Pons (tissue), 1 donor: Measurements from ENCODE around the gene DGLUCY.
"Not testable (repeated sequence)": the region's sequence is repeated elsewhere in the genome, so short reads cannot be mapped to it uniquely, and the experiment has no call there.

ENCODE experiments used
- DNase-seq: peaks from one replicate; pipeline ENCODE4 v3.0.0-alpha.2; 2016; ENCODE audit warnings: low spot score

Gene DGLUCY

DNA sequence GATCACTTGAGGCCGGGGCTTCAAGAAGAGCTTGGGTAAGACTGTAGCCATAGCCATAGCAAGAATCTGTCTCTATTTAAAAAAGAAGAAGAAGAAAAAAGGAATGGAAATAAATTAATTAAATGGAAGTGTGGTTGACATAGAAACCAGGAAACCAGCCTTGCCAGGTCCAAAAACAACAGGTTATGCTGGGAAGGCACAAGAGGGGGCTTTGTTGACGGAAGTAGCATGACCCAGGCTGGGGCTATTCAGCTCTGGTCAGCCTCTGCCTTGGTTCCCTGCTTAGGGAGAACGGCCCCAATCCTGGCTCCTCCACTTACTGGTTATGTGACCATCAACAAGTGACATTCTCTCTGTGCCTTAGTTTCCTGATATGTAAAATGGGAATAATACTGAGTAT lies 145.0 kb downstream of the DGLUCY start:
- no peak for DNase-seq

DNA sequence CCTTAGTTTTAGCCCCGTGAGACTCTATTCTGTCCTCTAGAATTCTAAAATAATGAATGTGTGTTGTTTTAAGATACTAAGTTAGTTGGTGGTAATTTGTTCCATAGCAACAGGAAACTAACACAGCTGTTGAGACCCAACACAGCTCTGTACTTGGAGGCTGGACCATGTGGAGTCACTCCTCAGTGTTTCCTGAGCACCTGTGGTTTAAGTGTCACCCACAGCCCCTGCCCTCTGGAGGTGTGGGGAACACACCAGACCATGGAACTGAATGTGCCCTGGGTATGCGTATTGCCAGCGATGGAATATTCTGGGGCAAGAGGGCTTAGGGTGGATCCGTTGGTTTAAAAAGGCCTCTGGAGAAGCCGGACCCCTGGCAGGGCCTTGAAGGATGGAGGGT lies 147.2 kb downstream of the DGLUCY start:
- no peak for DNase-seq

DNA sequence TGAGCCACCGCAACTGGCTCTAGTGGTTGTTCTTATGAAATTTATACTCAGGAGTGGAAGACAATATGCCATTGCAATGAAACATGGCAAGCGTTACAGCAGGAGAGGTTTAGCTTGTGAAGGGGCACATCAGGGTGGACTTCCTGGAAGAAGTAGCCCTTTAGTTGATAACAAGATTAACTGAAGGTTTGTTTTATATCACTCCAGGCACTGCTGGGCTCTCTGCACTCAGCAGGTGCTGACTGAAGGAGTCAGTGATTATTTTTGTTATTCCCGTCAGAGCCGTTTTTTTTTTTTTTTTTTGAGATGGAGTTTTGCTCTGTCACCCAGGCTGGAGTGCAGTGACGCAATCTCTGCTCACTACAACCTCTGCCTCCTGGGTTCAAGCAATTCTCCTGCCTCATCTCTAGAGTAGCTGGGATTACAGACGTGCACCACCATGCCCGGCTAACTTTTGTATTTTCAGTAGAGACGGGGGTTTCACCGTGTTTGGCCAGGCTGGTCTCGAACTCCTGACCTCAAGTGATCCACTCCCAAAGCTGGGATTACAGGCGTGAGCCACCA lies 148.2 kb downstream of the DGLUCY start:
- DNase-seq = no peak

- no peak for DNase-seq
Observed at GRCh38 chr14:91263329-91263728, 149.5 kb downstream of the DGLUCY start.

DNA sequence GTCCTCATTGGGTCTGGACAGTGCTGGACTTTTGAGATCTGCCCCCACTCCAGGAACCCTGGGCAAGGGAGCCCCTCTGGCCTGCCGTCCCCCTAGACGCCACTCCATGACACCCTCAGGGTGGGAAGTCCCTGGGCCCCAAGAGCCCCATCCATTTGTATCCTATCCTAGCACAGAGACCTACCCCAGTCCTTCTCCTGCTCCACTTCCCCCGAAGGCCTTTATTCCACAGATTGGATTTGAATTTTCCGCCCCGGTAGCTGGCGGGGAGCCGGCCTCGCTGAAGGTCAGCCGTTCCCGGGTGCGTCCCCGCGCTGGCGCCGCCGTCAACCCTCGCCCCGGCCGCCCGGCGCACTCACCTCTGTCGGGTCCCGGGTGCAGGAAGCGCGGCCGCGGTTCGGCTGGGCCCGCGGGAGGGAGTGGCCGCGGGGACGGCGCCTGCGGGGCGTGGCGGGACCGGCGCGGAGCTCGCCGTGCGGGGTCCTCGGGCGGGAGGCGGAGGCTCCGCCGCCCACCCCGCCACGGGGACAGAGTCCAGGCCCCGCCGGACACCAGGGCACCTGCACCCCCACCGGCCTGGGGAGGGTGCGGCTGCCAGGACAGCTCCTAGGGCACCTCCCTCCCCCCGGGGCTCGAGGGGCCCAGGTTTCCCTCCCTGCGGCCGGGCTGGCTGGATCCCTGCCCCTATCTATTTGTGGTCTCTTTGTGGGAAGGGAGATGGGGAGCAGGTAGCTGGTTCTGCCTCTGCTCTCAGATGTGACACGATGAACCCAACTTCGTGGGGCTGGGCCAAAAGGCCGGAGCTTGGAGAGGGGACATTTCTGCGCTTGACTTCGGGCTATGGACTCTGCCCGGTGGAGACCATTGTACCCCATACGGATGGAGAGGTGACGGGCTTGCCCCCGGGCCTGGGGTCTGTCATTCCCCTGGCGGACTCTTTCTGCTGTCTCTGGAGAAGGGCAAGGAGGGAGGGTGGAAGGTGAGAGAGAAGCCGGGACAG lies 150.6 kb downstream of the DGLUCY start:
- no peak for DNase-seq

DNA sequence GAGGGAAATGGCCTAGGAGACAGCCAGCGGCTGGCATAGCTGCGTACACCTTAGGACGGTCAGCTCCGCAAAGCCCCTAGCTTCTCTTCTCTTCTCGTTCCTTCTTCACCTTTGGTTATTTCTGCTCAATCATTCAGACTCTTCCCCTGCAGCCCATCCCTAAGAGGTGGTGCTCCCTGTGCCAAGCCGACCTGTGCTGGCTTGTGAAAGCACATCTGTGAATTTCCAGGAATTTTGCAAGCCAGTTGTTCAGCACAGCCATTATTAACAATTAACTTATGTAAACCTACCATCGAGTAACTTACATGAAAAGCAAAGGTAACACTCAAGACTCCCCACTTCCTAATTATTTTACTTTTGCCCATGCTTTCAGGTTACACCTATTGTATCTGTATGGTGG lies 151.5 kb downstream of the DGLUCY start:
- no peak for DNase-seq

DNA sequence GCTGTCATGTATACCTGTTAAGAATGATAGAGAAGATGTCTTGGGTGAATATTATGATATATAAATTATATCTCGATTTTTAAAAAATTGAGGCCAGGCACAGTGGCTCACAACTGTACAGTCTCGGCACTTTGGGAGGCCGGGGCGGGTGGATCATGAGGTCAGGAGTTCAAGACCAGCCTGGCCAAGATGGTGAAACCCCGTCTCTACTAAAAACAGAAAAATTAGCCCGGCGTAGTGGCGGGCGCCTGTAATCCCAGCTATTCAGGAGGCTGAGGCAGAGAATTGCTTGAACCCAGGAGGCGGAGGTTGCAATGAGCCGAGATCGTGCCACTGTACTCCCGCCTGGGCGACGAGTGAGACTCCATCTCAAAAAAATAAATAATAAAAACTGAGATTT lies 152.4 kb downstream of the DGLUCY start:
- DNase-seq = not testable (repeated sequence)

DNA sequence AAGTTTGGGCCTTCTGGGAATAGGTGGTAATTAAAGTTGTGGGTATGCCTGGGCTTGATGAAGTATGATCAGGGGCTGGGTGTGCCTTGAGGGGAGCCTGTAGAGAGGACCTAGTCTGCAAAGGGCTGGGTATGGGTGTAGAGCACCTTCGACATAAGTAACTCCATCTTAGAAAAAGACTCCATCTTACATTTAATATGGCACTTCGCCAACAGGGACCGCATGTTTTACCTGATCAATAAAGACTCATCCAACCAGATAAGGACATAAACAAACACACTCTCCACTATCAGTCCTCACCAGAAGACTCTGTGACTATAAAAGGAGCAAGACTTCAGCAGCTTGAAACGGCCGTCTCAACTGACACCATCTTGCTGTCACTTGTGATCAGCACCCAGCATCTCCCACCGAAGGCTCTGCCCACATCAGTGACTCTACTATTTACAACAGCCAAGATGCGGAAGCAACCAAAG lies 154.1 kb downstream of the DGLUCY start:
- no peak for DNase-seq

DNA sequence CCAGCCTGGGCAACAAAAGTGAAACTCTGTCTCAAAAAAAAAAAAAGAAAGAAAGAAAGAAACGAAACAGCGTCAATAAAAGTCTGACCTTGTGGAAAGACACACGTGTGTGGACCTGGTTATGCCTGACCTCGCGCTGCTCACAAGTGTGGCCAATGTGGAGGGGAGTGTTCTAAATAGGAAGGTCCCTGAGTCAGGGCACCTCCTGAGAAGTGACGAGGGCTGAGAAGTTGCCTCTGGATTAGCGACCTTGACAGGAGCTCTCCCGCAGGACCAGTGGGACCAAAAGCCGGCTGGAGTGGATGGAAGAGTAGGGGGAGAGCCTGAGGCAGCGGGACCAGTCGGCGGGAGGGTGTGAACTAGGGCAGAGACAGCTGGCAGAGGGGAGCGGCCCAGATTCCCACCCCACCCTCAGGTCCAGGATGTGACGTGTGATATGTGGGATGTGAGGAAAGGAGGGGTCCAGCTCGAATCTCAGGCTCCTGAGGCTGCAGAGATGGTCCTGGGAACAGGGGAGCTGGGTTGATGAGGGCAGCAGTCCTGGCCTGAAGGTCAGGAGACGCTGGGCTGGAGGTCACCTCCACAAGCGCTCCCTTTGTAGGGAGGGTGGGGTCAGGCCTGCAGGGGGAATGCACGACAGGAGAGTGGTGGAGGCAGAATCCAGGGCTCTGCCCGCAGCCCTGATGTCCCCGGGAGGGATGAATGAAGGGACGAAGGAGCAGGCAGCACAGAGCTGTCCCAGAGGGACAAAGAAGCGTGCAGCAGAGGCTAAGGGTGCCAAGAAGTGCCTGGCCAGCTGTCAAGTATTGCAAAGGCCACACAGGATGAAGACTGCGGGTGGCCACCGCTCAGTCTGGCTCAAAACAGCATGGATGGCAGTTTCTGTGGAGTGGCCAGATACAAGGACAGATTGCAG lies 155.5 kb downstream of the DGLUCY start:
- DNase-seq = no peak

DNA sequence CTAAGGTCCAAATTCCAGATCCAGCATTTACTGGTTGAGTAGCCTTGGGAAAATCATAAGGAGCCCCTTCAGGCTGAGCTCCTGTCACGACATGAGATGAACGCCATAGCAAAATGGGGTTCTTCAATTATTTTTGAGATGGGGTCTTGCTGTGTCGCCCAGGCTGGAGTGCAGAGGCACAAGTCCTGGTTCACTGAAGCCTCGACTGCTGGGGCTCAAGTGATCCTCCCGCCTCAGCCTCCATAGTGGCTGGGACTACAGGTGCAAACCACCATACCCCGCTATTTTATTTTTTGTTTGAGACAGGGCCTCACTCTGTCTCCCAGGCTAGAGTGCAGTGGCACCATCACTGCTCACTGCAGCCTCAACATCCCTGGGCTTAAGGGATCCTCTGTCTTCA lies 156.3 kb downstream of the DGLUCY start:
- no peak for DNase-seq

DNA sequence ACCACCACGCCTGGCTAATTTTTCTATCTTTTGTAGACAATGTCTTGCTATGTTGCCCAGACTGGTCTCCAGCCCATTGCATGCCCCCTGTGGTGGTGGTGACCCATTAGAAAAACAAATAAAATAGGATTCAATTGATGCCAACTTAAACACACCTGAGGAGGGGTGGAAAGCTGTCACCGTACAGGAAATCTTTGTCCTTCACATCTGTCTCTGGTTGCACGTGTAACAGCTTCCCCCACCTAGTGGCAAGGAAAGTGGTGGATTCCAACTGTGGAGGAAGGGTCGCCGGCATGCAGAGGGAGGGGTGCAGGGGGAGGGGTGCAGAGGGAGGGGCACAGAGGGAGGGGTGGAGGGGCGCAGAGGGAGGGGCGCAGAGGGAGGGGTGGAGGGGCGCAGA lies 156.7 kb downstream of the DGLUCY start:
- no peak for DNase-seq

GRCh38 chr14:91271639-91272038 lies 157.8 kb downstream of the DGLUCY start:
- no peak for DNase-seq

- DNase-seq = no peak
Observed at GRCh38 chr14:91272341-91273272, 158.7 kb downstream of the DGLUCY start.

GRCh38 chr14:91273273-91273884 lies 159.5 kb downstream of the DGLUCY start:
- DNase-seq = no peak

DNA sequence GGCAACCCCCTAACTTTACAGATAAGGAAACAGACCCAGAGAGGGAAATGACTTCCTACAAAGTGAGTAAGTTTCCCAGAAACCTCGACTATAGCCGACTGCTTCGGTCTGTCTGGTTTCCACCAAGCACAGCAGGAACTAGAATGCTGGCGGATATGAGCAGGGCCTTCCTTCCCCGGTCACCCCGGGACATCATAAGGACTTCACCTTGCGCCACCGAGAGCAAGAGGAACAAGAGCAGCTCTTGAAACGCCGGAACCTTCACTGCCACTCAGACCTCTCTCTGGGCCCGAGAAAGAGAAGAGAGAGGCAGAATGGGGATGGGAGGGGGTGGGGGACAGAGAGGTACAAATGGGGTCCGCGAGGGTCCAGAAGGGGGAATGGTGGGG lies 160.0 kb downstream of the DGLUCY start:
- no peak for DNase-seq

DNA sequence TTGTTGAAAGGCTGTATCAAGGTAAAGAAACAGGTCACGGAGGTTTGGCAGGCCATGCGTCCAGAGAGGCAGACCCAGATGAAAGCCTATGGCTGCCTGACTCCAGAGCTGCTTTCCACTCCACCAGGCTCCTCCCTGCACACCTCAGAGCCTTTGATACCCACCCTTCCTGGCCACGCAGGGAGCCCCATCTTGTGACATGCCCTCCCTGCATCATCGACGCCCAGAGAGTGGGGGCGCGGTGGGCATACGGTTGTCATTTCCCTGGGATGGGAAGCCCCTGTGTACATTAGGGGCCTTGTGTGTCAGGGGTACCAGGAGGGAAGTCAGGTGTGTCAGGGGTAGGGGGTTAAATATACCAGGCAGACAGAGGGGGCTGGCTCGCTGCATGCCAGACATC lies 160.9 kb downstream of the DGLUCY start:
- no peak for DNase-seq
